Nephron progenitor cell (in vitro differentiated cells): Measurements from ENCODE around the gene PTTG1IP2.

ENCODE experiments used
- DNase-seq: peaks from one replicate; pipeline ENCODE4 v3.0.0; 2021
- H3K27ac Mint-ChIP-seq: 2 replicates; pipeline ENCODE4 v1.8.0; 2021; ENCODE audit warnings: mild to moderate bottlenecking, moderate library complexity, mixed read lengths
- H3K27me3 Mint-ChIP-seq: 2 replicates; pipeline ENCODE4 v1.8.0; 2021; ENCODE audit warnings: mild to moderate bottlenecking, low read depth, mixed read lengths; ENCODE audit not compliant: poor library complexity
- H3K36me3 Mint-ChIP-seq: 2 replicates; pipeline ENCODE4 v1.8.0; 2021; ENCODE audit warnings: low read depth, mixed read lengths
- H3K4me1 Mint-ChIP-seq: 2 replicates; pipeline ENCODE4 v1.8.0; 2021; ENCODE audit warnings: mixed read lengths
- H3K4me3 Mint-ChIP-seq: 2 replicates; pipeline ENCODE4 v1.8.0; 2021; ENCODE audit warnings: mild to moderate bottlenecking, moderate library complexity, mixed read lengths
- H3K9me3 Mint-ChIP-seq: 2 replicates; pipeline ENCODE4 v1.8.0; 2021; ENCODE audit warnings: mild to moderate bottlenecking, moderate library complexity, mixed read lengths
- TF ChIP-seq, protein P1 (sequence below): fragments of 200-600 bp; sonication (generic); IDR thresholded peaks from 2 replicates; pipeline ENCODE4 v1.5.0; 2021; ENCODE audit warnings: antibody characterized with exemption

The PTTG1IP2 gene

DNA sequence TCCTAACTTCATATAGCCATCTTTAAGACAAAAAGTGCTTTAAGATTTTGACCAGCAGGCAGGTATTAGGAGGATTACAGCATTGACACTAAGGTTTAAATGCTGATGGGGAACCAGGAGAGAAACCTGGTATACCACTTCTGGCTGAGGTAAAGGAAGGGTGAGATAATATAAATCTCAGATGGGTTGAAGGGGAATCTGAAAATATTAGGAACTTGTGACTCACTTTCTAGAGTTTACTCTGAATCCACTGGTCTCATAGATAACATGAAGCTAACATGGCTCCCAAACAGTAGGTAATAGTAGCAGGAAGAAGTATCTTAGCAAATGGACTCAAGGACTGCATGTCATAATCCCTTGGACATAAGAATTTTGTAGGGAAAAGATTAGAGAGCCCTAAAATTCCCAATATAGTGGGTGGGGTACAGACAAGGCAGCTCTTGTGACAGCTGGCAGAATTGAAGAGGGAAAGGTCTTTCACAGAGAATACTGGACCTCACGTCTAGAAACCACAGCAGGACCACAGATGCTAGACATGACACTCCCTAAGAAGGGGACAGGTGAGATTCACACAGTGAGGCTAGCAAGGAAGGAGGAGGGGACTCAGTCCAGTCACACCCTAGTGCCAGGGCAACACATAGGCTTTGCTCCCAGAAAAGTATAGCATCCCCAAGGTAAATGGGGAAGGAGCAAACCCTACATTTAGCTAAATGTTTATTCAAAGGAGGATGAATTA is 3.5 kb downstream of the PTTG1IP2 start:
- no peak for DNase-seq
- TF ChIP-seq, protein P1, sequence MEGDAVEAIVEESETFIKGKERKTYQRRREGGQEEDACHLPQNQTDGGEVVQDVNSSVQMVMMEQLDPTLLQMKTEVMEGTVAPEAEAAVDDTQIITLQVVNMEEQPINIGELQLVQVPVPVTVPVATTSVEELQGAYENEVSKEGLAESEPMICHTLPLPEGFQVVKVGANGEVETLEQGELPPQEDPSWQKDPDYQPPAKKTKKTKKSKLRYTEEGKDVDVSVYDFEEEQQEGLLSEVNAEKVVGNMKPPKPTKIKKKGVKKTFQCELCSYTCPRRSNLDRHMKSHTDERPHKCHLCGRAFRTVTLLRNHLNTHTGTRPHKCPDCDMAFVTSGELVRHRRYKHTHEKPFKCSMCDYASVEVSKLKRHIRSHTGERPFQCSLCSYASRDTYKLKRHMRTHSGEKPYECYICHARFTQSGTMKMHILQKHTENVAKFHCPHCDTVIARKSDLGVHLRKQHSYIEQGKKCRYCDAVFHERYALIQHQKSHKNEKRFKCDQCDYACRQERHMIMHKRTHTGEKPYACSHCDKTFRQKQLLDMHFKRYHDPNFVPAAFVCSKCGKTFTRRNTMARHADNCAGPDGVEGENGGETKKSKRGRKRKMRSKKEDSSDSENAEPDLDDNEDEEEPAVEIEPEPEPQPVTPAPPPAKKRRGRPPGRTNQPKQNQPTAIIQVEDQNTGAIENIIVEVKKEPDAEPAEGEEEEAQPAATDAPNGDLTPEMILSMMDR = no peak
- peaks cover 5% of the 10 kb centered on the region for H3K4me1 Mint-ChIP-seq
- H3K4me3 Mint-ChIP-seq = no peak overlapping the region
- H3K9me3 Mint-ChIP-seq = peaks cover 3% of the 10 kb centered on the region
- no peaks in the 10 kb centered on the region for H3K36me3 Mint-ChIP-seq
- peaks cover 4% of the 10 kb centered on the region for H3K27me3 Mint-ChIP-seq
- H3K27ac Mint-ChIP-seq = no peak overlapping the region

DNA sequence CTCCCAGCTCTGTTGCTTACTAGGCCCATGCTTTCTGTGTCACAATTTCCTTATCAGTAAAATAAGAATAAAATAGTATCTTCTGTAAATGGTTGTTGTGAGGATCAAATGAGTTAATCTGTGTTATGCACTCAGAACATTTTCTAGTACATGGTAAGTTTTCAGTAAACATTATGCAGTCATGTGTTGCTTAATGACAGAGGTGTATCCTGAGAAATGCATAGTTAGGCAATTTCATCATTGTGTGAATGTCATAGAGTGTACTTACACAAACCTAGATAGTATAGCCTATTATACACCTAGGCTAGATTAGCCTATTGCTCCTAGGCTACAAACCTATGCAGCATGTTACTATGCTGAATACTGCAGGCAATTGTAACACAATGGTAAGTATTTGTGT is 4.4 kb downstream of the PTTG1IP2 start:
- H3K36me3 Mint-ChIP-seq = no peaks in the 10 kb centered on the region
- peaks cover 3% of the 10 kb centered on the region for H3K9me3 Mint-ChIP-seq
- no peak for DNase-seq
- TF ChIP-seq, protein P1 = no peak
- no peak overlapping the region for H3K4me3 Mint-ChIP-seq
- peaks cover 5% of the 10 kb centered on the region for H3K4me1 Mint-ChIP-seq
- H3K27me3 Mint-ChIP-seq = peaks cover 4% of the 10 kb centered on the region
- H3K27ac Mint-ChIP-seq = no peak overlapping the region

DNA sequence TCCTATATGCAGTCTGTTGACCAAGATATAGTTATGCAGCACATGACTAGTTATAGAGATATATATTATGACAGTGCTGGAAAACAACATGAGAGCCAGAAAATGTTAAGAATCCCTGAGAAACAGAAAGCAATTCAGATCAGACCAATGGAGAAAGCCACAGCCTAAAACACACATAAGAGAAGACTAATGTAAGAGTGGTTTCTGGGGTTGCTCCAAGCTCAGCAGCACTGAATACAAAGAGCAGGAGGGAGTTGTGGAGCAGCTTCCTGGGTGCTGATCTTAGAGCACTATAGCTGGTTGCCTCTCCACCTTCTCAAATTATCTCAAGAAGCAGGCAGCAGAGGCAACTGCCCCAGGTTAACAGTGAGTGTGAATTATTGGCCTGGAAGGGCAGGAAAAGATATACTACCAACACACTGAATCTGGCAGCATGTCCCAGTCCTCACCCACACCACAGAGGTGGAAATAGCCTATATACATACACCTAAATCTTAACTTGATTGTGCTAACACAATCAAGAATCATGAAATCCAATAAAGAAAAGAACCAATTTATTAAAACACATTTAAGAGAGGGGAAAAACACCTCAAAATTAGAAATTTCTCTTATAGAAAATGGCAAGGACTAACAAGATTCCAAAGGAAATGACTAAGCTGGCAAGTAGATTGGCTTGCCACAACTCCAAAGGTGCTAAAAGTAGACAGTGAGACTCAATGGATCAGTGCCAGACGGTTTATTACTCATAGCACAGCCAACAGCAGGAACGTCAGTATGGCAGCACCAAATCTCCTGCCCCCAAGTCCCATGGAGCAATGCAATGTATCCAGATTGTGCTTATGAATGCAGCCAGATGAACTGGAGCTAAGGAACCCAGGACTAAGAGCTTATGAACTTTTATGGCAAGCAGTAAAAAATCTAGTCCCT is 5.1 kb downstream of the PTTG1IP2 start:
- Mint-ChIP-seq H3K36me3 (no peaks in the 10 kb centered on the region), H3K4me1 (peaks cover 5% of the 10 kb centered on the region), H3K27ac (no peak overlapping the region), H3K27me3 (peaks cover 4% of the 10 kb centered on the region), H3K4me3 (no peak overlapping the region), H3K9me3 (peaks cover 3% of the 10 kb centered on the region)
- TF ChIP-seq, protein P1 = no peak
- DNase-seq = no peak

DNA sequence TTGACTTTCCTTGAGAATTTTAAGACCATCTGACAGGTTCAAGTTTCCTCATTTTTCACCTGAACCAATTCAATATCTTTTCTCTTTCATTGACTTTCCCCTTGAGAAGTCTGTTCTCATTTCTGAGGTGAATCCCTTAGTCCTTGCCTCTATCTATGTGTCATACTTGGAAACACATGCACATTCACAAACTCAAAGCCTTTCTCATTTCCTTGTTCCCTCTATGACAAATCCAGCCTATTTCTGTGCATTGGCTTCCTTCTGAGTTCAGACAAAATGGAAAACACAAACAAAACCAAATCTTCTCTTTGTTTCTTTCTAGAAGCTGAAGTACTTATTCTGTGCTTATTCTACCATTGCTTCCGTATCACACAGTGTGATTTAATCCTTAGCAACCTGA is 13.8 kb downstream of the PTTG1IP2 start:
- H3K27me3 Mint-ChIP-seq = no peaks in the 10 kb centered on the region
- H3K27ac Mint-ChIP-seq = no peak overlapping the region
- no peaks in the 10 kb centered on the region for H3K9me3 Mint-ChIP-seq

DNA sequence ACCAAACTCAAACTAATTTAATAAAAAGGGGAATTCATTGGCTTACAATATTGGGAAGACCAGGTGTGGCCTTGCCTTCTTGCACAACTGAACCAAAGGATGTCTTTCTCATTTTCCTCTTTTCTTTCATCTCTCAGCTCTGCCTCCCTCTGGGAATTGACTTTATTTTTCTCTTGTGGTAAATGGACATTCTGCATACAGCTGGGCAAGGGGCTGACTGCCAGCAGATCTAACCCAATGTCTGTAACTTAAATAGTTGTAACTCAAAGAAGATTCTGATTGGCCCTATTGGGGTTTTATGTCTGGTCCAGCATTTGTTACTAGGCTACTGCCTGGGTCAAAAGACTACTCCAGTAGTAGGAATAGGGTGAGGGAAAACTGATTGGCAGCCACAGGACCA is 15.3 kb downstream of the PTTG1IP2 start:
- H3K4me3 Mint-ChIP-seq = no peak overlapping the region
- DNase-seq = no peak
- H3K9me3 Mint-ChIP-seq = no peaks in the 10 kb centered on the region
- H3K27ac Mint-ChIP-seq = no peak overlapping the region
- H3K36me3 Mint-ChIP-seq = no peaks in the 10 kb centered on the region
- TF ChIP-seq, protein P1 = no peak
- peaks cover 4% of the 10 kb centered on the region for H3K4me1 Mint-ChIP-seq
- H3K27me3 Mint-ChIP-seq = no peaks in the 10 kb centered on the region

More for the DNA sequence above, 13.8 kb downstream of the PTTG1IP2 start:
- TF ChIP-seq, protein P1 = no peak
- Mint-ChIP-seq H3K4me3 (no peak overlapping the region), H3K36me3 (no peaks in the 10 kb centered on the region), H3K4me1 (peaks cover 4% of the 10 kb centered on the region)
- DNase-seq = no peak
